ENCODE measurements around the gene RANBP9.

RANBP9 gene

GRCh38 chr6:13633343-13633742 lies 78.3 kb downstream of the RANBP9 start:
- TF ChIP-seq, protein P1, sequence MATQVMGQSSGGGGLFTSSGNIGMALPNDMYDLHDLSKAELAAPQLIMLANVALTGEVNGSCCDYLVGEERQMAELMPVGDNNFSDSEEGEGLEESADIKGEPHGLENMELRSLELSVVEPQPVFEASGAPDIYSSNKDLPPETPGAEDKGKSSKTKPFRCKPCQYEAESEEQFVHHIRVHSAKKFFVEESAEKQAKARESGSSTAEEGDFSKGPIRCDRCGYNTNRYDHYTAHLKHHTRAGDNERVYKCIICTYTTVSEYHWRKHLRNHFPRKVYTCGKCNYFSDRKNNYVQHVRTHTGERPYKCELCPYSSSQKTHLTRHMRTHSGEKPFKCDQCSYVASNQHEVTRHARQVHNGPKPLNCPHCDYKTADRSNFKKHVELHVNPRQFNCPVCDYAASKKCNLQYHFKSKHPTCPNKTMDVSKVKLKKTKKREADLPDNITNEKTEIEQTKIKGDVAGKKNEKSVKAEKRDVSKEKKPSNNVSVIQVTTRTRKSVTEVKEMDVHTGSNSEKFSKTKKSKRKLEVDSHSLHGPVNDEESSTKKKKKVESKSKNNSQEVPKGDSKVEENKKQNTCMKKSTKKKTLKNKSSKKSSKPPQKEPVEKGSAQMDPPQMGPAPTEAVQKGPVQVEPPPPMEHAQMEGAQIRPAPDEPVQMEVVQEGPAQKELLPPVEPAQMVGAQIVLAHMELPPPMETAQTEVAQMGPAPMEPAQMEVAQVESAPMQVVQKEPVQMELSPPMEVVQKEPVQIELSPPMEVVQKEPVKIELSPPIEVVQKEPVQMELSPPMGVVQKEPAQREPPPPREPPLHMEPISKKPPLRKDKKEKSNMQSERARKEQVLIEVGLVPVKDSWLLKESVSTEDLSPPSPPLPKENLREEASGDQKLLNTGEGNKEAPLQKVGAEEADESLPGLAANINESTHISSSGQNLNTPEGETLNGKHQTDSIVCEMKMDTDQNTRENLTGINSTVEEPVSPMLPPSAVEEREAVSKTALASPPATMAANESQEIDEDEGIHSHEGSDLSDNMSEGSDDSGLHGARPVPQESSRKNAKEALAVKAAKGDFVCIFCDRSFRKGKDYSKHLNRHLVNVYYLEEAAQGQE (IDR thresholded peaks at IDR 0.05; ENCODE audit: insufficient read depth in 1 of 2, low read depth in 2 of 2, low read length in 2 of 2) = no peak
- no peak for TF ChIP-seq POLR2AphosphoS5 (IDR thresholded peaks at IDR 0.05; ENCODE audit: low read depth, low read length)
- no peak for TF ChIP-seq SIN3A (IDR thresholded peaks at IDR 0.05; ENCODE audit: borderline replicate concordance, insufficient read depth, low read length)
- no peak for TF ChIP-seq FOXP2 (optimal IDR thresholded peaks at IDR 0.05; ENCODE audit: borderline replicate concordance, extremely low read depth, extremely low read length, insufficient read depth)
- TF ChIP-seq TAF1 (IDR thresholded peaks at IDR 0.05; ENCODE audit: borderline replicate concordance, insufficient read depth, low read length) = no peak

DNA sequence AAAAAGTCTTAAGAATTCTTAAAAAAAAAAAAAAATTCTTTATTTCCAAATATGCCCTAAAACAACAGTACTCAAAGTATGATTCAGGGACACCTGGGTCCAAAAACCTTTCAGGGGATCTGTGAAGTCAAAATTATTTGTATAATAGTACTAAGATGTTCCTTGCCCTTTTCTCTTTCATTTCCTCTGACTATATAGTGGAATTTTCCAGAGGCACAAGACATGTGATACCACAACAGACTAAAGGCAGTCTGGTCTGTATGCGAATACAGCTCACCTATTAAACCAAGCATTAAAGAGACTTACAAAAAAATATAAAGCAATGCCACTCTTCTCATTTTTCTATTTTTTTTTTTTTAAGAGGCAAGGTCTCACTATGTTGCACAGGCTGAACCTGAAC lies 81.1 kb downstream of the RANBP9 start:
- no peak for TF ChIP-seq SIN3A (IDR thresholded peaks at IDR 0.05; ENCODE audit: borderline replicate concordance, insufficient read depth, low read length)

DNA sequence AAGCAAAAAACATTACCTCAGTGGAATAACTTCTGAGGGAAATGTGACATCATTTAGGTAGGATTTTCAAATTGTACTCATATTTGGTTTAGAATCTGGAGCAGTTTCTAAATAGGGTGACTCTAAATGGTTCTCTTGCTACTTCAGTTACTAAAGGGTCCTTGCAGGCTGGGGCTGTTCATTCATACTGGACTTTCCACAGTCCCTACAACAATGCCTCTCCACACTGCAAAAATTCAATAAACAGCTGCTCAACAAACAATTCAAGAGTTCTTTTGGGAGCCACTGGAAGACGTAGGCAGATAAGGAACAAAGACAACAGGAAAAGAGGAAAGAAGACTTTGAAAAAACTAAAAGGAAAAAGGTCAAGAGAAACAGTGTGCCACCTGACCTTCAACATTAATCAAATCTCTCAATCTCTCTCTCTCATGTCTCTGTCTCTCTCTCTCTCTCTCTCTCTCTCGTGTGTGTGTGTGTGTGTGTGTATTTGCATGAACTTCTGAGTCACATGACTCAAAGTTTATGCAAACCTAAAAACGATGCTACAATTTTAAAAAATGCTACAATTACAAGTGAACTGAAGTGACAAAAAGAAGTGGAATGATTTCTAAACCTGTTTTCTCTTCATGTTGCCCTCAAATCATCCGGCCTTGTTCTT lies 82.0 kb downstream of the RANBP9 start:
- TF ChIP-seq FOXP2 (optimal IDR thresholded peaks at IDR 0.05; ENCODE audit: borderline replicate concordance, extremely low read depth, extremely low read length, insufficient read depth) (no peak), SIN3A (IDR thresholded peaks at IDR 0.05; ENCODE audit: borderline replicate concordance, insufficient read depth, low read length) (no peak), TAF1 (IDR thresholded peaks at IDR 0.05; ENCODE audit: borderline replicate concordance, insufficient read depth, low read length) (no peak), POLR2AphosphoS5 (IDR thresholded peaks at IDR 0.05; ENCODE audit: low read depth, low read length) (no peak)
- TF ChIP-seq, protein P1 (IDR thresholded peaks at IDR 0.05; ENCODE audit: insufficient read depth in 1 of 2, low read depth in 2 of 2, low read length in 2 of 2) = no peak

DNA sequence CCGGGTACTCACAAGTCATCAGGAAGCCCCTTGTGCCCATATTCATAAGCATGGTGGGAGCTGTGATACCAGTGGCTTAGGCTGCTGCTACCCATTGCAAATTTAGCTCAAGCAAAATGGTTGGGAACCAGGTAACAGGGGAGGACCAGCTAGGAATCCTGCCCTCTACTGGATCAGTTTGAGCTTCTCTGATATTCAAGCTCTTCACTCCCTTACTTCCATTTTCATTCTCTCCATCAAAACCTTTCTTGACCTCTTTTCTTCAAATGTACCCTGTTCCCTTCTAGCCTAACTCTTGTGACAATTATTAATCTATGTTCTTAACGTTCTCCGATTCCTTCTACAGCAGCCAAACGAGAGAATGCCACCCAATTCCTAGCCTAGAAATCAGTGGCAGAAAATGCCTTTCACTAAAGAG lies 86.8 kb downstream of the RANBP9 start:
- no peak for TF ChIP-seq SIN3A (IDR thresholded peaks at IDR 0.05; ENCODE audit: borderline replicate concordance, insufficient read depth, low read length)
- TF ChIP-seq, protein P1 (IDR thresholded peaks at IDR 0.05; ENCODE audit: insufficient read depth in 1 of 2, low read depth in 2 of 2, low read length in 2 of 2) = no peak
- no peak for TF ChIP-seq FOXP2 (optimal IDR thresholded peaks at IDR 0.05; ENCODE audit: borderline replicate concordance, extremely low read depth, extremely low read length, insufficient read depth)
- TF ChIP-seq POLR2AphosphoS5 (IDR thresholded peaks at IDR 0.05; ENCODE audit: low read depth, low read length) = peak; percentile 30; the same call in 1 of the 2 replicates
- no peak for TF ChIP-seq TAF1 (IDR thresholded peaks at IDR 0.05; ENCODE audit: borderline replicate concordance, insufficient read depth, low read length)

- TF ChIP-seq SIN3A (IDR thresholded peaks at IDR 0.05; ENCODE audit: borderline replicate concordance, insufficient read depth, low read length) = no peak
- TF ChIP-seq POLR2AphosphoS5 (IDR thresholded peaks at IDR 0.05; ENCODE audit: low read depth, low read length) = no peak
- TF ChIP-seq TAF1 (IDR thresholded peaks at IDR 0.05; ENCODE audit: borderline replicate concordance, insufficient read depth, low read length) = no peak
- no peak for TF ChIP-seq FOXP2 (optimal IDR thresholded peaks at IDR 0.05; ENCODE audit: borderline replicate concordance, extremely low read depth, extremely low read length, insufficient read depth)
- TF ChIP-seq, protein P1 (IDR thresholded peaks at IDR 0.05; ENCODE audit: insufficient read depth in 1 of 2, low read depth in 2 of 2, low read length in 2 of 2) = no peak
Observed at GRCh38 chr6:13617066-13617465, 94.6 kb downstream of the RANBP9 start.

All from PFSK-1 (cell line).